ENCODE measurements around the gene ASPHD2. TPM values are rescaled to one million over a fixed set of nuclear protein-coding genes. Genes with fewer than 3 reads are reported as not detected.

ASPHD2 gene, protein sequence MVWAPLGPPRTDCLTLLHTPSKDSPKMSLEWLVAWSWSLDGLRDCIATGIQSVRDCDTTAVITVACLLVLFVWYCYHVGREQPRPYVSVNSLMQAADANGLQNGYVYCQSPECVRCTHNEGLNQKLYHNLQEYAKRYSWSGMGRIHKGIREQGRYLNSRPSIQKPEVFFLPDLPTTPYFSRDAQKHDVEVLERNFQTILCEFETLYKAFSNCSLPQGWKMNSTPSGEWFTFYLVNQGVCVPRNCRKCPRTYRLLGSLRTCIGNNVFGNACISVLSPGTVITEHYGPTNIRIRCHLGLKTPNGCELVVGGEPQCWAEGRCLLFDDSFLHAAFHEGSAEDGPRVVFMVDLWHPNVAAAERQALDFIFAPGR
- 0.71 to 1.5 TPM (median 1.4 TPM) in 5 replicates for total RNA-seq (2022; extraction: Qiagen RNA extraction)

DNA sequence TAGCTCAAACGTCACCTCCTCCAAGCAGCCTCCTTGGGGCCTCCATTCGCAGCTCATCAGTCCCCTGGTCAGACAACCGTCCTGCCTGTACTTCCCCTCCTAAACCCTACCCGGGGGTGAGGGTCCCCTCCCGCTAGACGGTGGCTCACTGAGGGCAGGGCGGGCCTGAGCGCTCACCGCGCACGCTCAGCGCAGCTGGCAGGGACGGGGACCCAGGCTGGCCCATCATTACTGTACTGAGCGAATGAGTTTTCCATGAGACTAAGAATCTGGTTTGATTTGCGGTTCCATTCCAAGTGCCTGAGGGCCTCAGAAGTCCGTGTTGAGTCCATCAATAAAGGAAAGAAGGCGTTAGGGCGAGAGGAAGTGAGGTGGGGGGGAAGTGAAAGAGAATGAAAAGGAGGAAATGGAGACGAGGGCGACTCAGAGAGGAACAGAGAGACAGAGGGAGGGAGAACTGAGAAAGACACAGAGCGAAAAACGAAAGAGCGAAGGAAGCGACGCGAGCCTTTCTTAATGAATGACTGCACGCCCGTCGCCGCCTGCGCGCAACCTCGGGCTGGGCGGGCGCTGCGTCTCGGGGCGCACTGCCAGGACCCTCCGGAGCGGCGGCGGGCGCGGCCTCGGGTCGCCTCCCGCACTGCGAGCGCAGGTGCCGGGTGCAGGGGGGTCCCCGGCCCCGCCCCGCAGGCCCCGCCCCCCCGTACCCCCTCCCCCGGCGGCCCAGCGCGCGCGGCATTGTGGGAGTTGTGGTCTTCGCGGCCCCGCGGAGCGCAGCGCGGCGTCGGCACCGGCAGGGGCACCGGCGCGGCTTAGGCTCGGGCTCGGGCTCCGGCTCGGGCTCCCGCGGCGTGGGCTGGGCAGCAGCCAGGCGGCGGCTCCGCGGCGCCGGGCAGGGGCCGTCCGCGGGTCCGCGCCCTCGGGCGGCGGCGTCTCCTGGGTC lies at the start of gene ASPHD2:
Gene ASPHD2 (plus strand): TSS at position 746 of the 943 bp plus-strand sequence. CDS start 4,356 bp downstream, outside the sequence.

DNA sequence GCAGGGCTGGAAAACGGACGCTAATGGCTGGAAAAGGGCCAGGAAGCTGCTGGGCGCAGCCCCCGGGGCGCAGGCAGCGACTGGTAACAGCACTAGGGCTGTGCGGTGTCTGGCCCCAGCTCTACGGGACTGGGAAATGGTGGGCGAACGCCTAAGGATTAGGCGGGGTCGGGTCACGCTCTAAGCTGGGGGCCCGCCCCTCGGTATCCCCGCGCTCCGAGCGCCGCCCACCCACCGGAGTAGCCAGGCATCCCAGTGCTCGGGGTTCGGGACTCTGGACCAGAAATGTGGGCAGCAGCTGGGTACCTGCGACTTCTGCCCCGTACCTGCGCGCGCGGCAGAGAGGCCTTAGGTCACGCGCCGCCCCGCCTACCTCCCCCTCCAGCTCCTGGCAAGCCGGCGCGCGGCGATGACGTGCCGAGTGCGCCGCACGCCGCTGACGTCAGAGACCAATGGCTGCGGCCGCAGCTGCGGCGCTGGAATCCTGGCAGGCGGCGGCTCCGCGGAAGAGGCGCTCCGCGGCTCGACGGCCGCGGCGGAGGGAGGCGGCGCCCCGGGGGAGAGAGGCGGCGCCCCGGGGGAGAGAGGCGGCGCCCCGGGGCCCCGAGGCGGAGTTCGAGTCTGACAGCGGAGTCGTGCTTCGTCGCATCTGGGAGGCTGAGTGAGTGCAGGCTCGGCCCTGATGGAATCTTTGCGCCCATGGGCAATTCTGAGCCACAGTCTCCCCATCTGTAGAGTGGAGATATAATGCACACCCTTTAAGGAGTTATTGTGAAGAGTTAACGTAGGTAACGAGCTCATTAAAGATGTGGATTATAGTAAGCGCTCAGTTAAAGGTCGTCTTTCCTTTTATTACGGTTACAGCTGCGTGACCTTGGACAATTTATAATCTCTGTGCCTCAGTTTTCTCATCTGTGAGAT lies 54.6 kb downstream of the ASPHD2 start, which contains the start of the genes HPS4 and SRRD:
Gene HPS4 (minus strand): TSS at position 345 of the 921 bp plus-strand sequence. CDS start 2,021 bp downstream, outside the sequence.
Gene SRRD (plus strand): TSS at position 439 of the 921 bp plus-strand sequence. CDS start 14 bp downstream, at position 453.

Other genes with a start within 250 kb of the ASPHD2 start
- gene HPS4, start 54.5 kb downstream of the ASPHD2 start, total RNA-seq (2022; extraction: Qiagen RNA extraction): 14.5 to 15.9 TPM (median 15.6 TPM) in 5 replicates
- gene SRRD, start 54.6 kb downstream of the ASPHD2 start, total RNA-seq (2022; extraction: Qiagen RNA extraction): 19.5 to 23.8 TPM (median 20.7 TPM) in 5 replicates
- gene TFIP11, start 83.2 kb downstream of the ASPHD2 start, total RNA-seq (2022; extraction: Qiagen RNA extraction): 21.5 to 23.5 TPM (median 22.1 TPM) in 5 replicates
- 9.0 to 13.9 TPM (median 12.3 TPM) in 5 replicates for gene TPST2, start 160.9 kb downstream of the ASPHD2 start, total RNA-seq (2022; extraction: Qiagen RNA extraction)
- gene CRYBB1, start 188.8 kb downstream of the ASPHD2 start, total RNA-seq (2022; extraction: Qiagen RNA extraction): 0.16 TPM in 1 of 5 replicates, not detected in the others
- not detected in 5 replicates for gene CRYBA4, start 192.7 kb downstream of the ASPHD2 start, total RNA-seq (2022; extraction: Qiagen RNA extraction)
- gene MIAT, start 228.3 kb downstream of the ASPHD2 start, total RNA-seq (2022; extraction: Qiagen RNA extraction): 0.24 to 0.48 TPM (median 0.29 TPM) in 5 replicates

All from A549 treated with CORT108297 at 1 μM for 4 hours (cell line).